Kidney (tissue), 14 donors: ENCODE data around the gene E2F2. TPM values are rescaled to one million over a fixed set of nuclear protein-coding genes. Genes with fewer than 3 reads are reported as not detected.

Experiments used
- DNase-seq, 5 donors: peaks; one replicate each; pipeline ENCODE4 v3.0.0-alpha.2; 2013 to 2020
- FAIRE-seq: peaks from 2 replicates; lab custom pipeline; 2012; peaks lifted over from hg19 to GRCh38; lab: Jason Lieb, UNC
- H3K27ac ChIP-seq, 2 donors: one replicate each; pipeline ENCODE4 v1.7.0; 2013; ENCODE audit warnings: low read depth in 2 of 2, low read length in 2 of 2, inconsistent platforms in 1 of 2
- H3K27me3 ChIP-seq: one replicate; pipeline ENCODE4 v1.7.1; 2013; ENCODE audit warnings: low read length, inconsistent platforms; ENCODE audit not compliant: control insufficient read depth, insufficient read depth
- H3K36me3 ChIP-seq, 3 donors: one replicate each; pipeline versions ENCODE4 v1.7.0 to v1.7.1; 2013; ENCODE audit warnings: low read length in 3 of 3, control low read depth in 1 of 3, inconsistent platforms in 1 of 3; ENCODE audit not compliant: insufficient read depth in 3 of 3, control insufficient read depth in 2 of 3
- H3K4me1 ChIP-seq, 3 donors: one replicate each; pipeline versions ENCODE4 v1.7.0 to v1.7.1; 2013; ENCODE audit warnings: low read length in 3 of 3, inconsistent platforms in 1 of 3, low read depth in 1 of 3; ENCODE audit not compliant: control insufficient read depth in 2 of 3, insufficient read depth in 2 of 3
- H3K4me3 ChIP-seq, 3 donors: one replicate each; pipeline versions ENCODE4 v1.7.0 to v1.8.1; 2013; ENCODE audit warnings: low read length in 3 of 3, control low read depth in 1 of 3, inconsistent platforms in 1 of 3
- H3K9ac ChIP-seq, 3 donors: one replicate each; pipeline versions ENCODE4 v1.7.0 to v1.7.1; 2013; ENCODE audit warnings: low read length in 3 of 3, control low read depth in 1 of 3, inconsistent platforms in 1 of 3
- H3K9me3 ChIP-seq, 3 donors: one replicate each; pipeline versions ENCODE4 v1.7.0 to v1.7.1; 2013; ENCODE audit warnings: low read length in 3 of 3, control low read depth in 1 of 3, inconsistent platforms in 1 of 3; ENCODE audit not compliant: control insufficient read depth in 2 of 3, insufficient read depth in 1 of 3
- CTCF ChIP-seq: IDR thresholded peaks from 3 replicates; pipeline ENCODE4 v1.5.1; 2012; ENCODE audit warnings: mild to moderate bottlenecking, moderate library complexity, borderline replicate concordance; ENCODE audit not compliant: insufficient read depth; ENCODE audit errors: extremely low read depth
- intact Hi-C: fragments of 100-400 bp; cut with DNase I; formaldehyde crosslinking; loops from one replicate; pipeline ENCODE4 v1.11.1; 2022
- polyA plus RNA-seq: library from polyadenylated mRNA; stranded (reverse); fragments of 350-450 nt; fragmentation: Illumina TruSeq; extraction: RNeasy Lipid Tissue Mini Kit (QIAGEN cat#74804); gene quantifications from one replicate; pipeline ENCODE4 v1.2.3, GENCODE V29; 2014; ENCODE audit warnings: low read depth, low replicate concordance; ENCODE audit not compliant: insufficient read depth
- total RNA-seq: library from RNA; stranded (reverse); fragmentation: NEBNext Ultra II Directional; extraction: Animal tissue kit (Norgen Biotek cat#: 25700); gene quantifications from one replicate; pipeline ENCODE4 v1.2.1, GENCODE V29; 2021
- donor health status: control.
- donor health status: control.
- donor health status: control.
- donor health status: control.
- donor health status: control.
- donor health status: DM: yes; HTN: yes; CAD: no.
- donor health status: Normal renal cell carcinoma (clear cell type).

E2F2 gene
- total and polyA plus RNA-seq, 2 donors from 2014 or later, result 0.50 TPM; not detected in 1

GRCh38 chr1:23554127-23554480 lies 23.1 kb upstream of the E2F2 start:
- Histone ChIP-seq H3K4me3 (peak overlapping the region; percentile 12 to 54 (median 35)), H3K36me3 (peaks cover 0 to 8% (median 8%) of the 10 kb centered on the region in 3 donors), H3K9me3 (no peaks in the 10 kb centered on the region), H3K4me1 (peaks cover 0 to 26% (median 17%) of the 10 kb centered on the region in 3 donors), H3K27ac (peak overlapping the region; percentile 84 to 87), H3K9ac (peak overlapping the region in 2 of 3 donors; percentile 63 to 71), H3K27me3 (no peaks in the 10 kb centered on the region)
- intact Hi-C loops, result no loop called here
- no peak for TF ChIP-seq CTCF
- DNase-seq (peak in 2 of 5 donors; percentile 74 to 79), FAIRE-seq (no peak)

GRCh38 chr1:23553231-23554126 lies 22.4 kb upstream of the E2F2 start:
- peak in 3 of 5 donors; percentile 63 to 80 (median 78) for DNase-seq
- Histone ChIP-seq H3K27ac (peak overlapping the region; percentile 84 to 87), H3K27me3 (no peaks in the 10 kb centered on the region), H3K9me3 (no peaks in the 10 kb centered on the region), H3K36me3 (peaks cover 0 to 8% (median 8%) of the 10 kb centered on the region in 3 donors), H3K4me1 (peaks cover 0 to 22% (median 17%) of the 10 kb centered on the region in 3 donors), H3K4me3 (no peak overlapping the region), H3K9ac (peak overlapping the region in 1 of 3 donors; percentile 71)
- no peak for TF ChIP-seq CTCF
- intact Hi-C loops, result no loop called here
- FAIRE-seq, result no peak

- no peak for TF ChIP-seq CTCF
- Histone ChIP-seq H3K9me3 (no peaks in the 10 kb centered on the region), H3K27ac (no peak overlapping the region), H3K27me3 (no peaks in the 10 kb centered on the region), H3K36me3 (peaks cover 0 to 5% (median 0%) of the 10 kb centered on the region in 3 donors), H3K9ac (no peak overlapping the region), H3K4me1 (peaks cover 0 to 21% (median 17%) of the 10 kb centered on the region in 3 donors), H3K4me3 (no peak overlapping the region)
- FAIRE-seq, result no peak
- no peak for DNase-seq
- intact Hi-C loops, result no loop called here
Measured at GRCh38 chr1:23551849-23552248, 20.8 kb upstream of the E2F2 start.
